CD4-positive, CD25-positive, alpha-beta regulatory T cell (primary cell): ENCODE results near the gene KLHL41. TPM values are rescaled to one million over a fixed set of nuclear protein-coding genes. Genes with fewer than 3 reads are reported as not detected.
"Not testable (repeated sequence)": the region's sequence is repeated elsewhere in the genome, so short reads cannot be mapped to it uniquely, and the experiment has no call there.

Source experiments
- ATAC-seq, 2 donors: fragments of 150-1000 bp; cut with Tn5 transposase; one replicate each; pipeline ENCODE4 v1.10.0; 2021; ENCODE audit warnings: low read depth in 2 of 2, moderate number of reproducible peaks in 2 of 2, moderate library complexity in 1 of 2
- DNase-seq, 3 donors: peaks; one replicate each; pipeline versions ENCODE4 v3.0.0 to v3.0.0-alpha.2; 2012 to 2022; ENCODE audit warnings: mixed read lengths in 1 of 3
- H3K27ac ChIP-seq: one replicate; pipeline ENCODE4 v1.7.0; 2013; ENCODE audit warnings: mild to moderate bottlenecking, low read length; ENCODE audit not compliant: insufficient read depth, poor library complexity, severe bottlenecking
- H3K27me3 ChIP-seq: one replicate; pipeline ENCODE4 v1.7.0; 2013; ENCODE audit warnings: low read length; ENCODE audit not compliant: control insufficient read depth, insufficient read depth
- H3K36me3 ChIP-seq: one replicate; pipeline ENCODE4 v1.7.0; 2013; ENCODE audit warnings: mild to moderate bottlenecking, low read length, moderate library complexity; ENCODE audit not compliant: control insufficient read depth, insufficient read depth
- H3K4me1 ChIP-seq: 2 replicates; pipeline ENCODE4 v1.7.0; 2013; ENCODE audit warnings: mild to moderate bottlenecking, low read length; ENCODE audit not compliant: insufficient read depth, control insufficient read depth, poor library complexity, severe bottlenecking
- H3K4me3 ChIP-seq: one replicate; pipeline ENCODE4 v1.7.0; 2013; ENCODE audit warnings: low read depth, mild to moderate bottlenecking, low read length, moderate library complexity
- H3K9me3 ChIP-seq, 2 experiments: 1 replicate in 1 of 2; 2 replicates in 1 of 2; pipeline ENCODE4 v1.7.0; 2013; ENCODE audit warnings: low read length in 2 of 2, mild to moderate bottlenecking in 1 of 2, moderate library complexity in 1 of 2; ENCODE audit not compliant: control insufficient read depth in 2 of 2
- H3K27ac Mint-ChIP-seq, 3 donors: one replicate each; pipeline ENCODE4 v1.8.0; 2020 to 2022; ENCODE audit warnings: mild to moderate bottlenecking in 3 of 3, mixed read lengths in 3 of 3, moderate library complexity in 2 of 3
- H3K27me3 Mint-ChIP-seq: one replicate; pipeline ENCODE4 v1.8.0; 2022; ENCODE audit warnings: mild to moderate bottlenecking, mixed read lengths
- H3K36me3 Mint-ChIP-seq: one replicate; pipeline ENCODE4 v1.8.0; 2020; ENCODE audit warnings: mixed read lengths
- H3K4me1 Mint-ChIP-seq, 4 donors: one replicate each; pipeline ENCODE4 v1.8.0; 2020 to 2022; ENCODE audit warnings: mixed read lengths in 4 of 4, mild to moderate bottlenecking in 1 of 4
- H3K4me3 Mint-ChIP-seq, 4 donors: one replicate each; pipeline ENCODE4 v1.8.0; 2020 to 2022; ENCODE audit warnings: mild to moderate bottlenecking in 4 of 4, mixed read lengths in 4 of 4, moderate library complexity in 3 of 4
- H3K9me3 Mint-ChIP-seq, 7 donors: one replicate each; pipeline ENCODE4 v1.8.0; 2020 to 2022; ENCODE audit warnings: mixed read lengths in 7 of 7, mild to moderate bottlenecking in 3 of 7, moderate library complexity in 2 of 7
- polyA plus RNA-seq, 4 donors: library from polyadenylated mRNA; unstranded; fragments of 300-500 nt; fragmentation: Illumina TruSeq; gene quantifications; one replicate each; pipeline ENCODE4 v1.2.3, GENCODE V29; 2021
- total RNA-seq: library from RNA; stranded (reverse); gene quantifications from one replicate; pipeline ENCODE4 v1.2.3, GENCODE V29; 2022

KLHL41 gene
- total and polyA plus RNA-seq, 5 donors from 2014 or later: 0.08 TPM; not detected in 4

- H3K27me3 Mint-ChIP-seq: peaks cover under 1% of the 10 kb centered on the region
- no peaks in the 10 kb centered on the region for H3K9me3 Mint-ChIP-seq
- H3K4me3 ChIP-seq: no peak overlapping the region
- H3K9me3 ChIP-seq: no peaks in the 10 kb centered on the region
- no peak overlapping the region for H3K27ac Mint-ChIP-seq
- H3K36me3 Mint-ChIP-seq: peaks cover 4% of the 10 kb centered on the region
- ATAC-seq: no peak
- H3K4me3 Mint-ChIP-seq: no peak overlapping the region
- H3K4me1 ChIP-seq: no peaks in the 10 kb centered on the region
- H3K27ac ChIP-seq: no peak overlapping the region
- H3K4me1 Mint-ChIP-seq: no peaks in the 10 kb centered on the region
- H3K27me3 ChIP-seq: no peaks in the 10 kb centered on the region
- H3K36me3 ChIP-seq: no peaks in the 10 kb centered on the region
- no peak for DNase-seq
Measured at GRCh38 chr2:169510496-169510895, 994 bp downstream of the KLHL41 start.

- no peaks in the 10 kb centered on the region for H3K27me3 ChIP-seq
- no peak overlapping the region for H3K4me3 ChIP-seq
- Mint-ChIP-seq H3K36me3 (peaks cover 4% of the 10 kb centered on the region), H3K27me3 (peaks cover 8% of the 10 kb centered on the region), H3K4me3 (no peak overlapping the region), H3K27ac (no peak overlapping the region), H3K4me1 (no peaks in the 10 kb centered on the region), H3K9me3 (no peaks in the 10 kb centered on the region)
- ATAC-seq (no peak), DNase-seq (no peak)
- no peaks in the 10 kb centered on the region for H3K9me3 ChIP-seq
- no peaks in the 10 kb centered on the region for H3K36me3 ChIP-seq
- H3K27ac ChIP-seq: no peak overlapping the region
- no peaks in the 10 kb centered on the region for H3K4me1 ChIP-seq
Measured at GRCh38 chr2:169511818-169512217, 2.3 kb downstream of the KLHL41 start.

- Mint-ChIP-seq H3K27me3 (peaks cover 8% of the 10 kb centered on the region), H3K9me3 (no peaks in the 10 kb centered on the region), H3K4me3 (no peak overlapping the region), H3K36me3 (peaks cover 4% of the 10 kb centered on the region), H3K27ac (no peak overlapping the region), H3K4me1 (no peaks in the 10 kb centered on the region)
- DNase-seq: no peak
- Histone ChIP-seq H3K4me3 (no peak overlapping the region), H3K27ac (no peak overlapping the region), H3K27me3 (no peaks in the 10 kb centered on the region), H3K36me3 (no peaks in the 10 kb centered on the region), H3K4me1 (no peaks in the 10 kb centered on the region), H3K9me3 (no peaks in the 10 kb centered on the region)
- ATAC-seq: no peak
Measured at GRCh38 chr2:169512525-169512924, 3.0 kb downstream of the KLHL41 start.

- Histone ChIP-seq H3K27ac (no peak overlapping the region), H3K9me3 (no peaks in the 10 kb centered on the region), H3K4me3 (no peak overlapping the region), H3K27me3 (no peaks in the 10 kb centered on the region), H3K36me3 (no peaks in the 10 kb centered on the region), H3K4me1 (no peaks in the 10 kb centered on the region)
- Mint-ChIP-seq H3K27me3 (peaks cover 11% of the 10 kb centered on the region), H3K4me3 (no peak overlapping the region), H3K4me1 (no peaks in the 10 kb centered on the region), H3K36me3 (peaks cover 4% of the 10 kb centered on the region), H3K27ac (no peak overlapping the region), H3K9me3 (no peaks in the 10 kb centered on the region)
- ATAC-seq (no peak), DNase-seq (no peak)
Measured at GRCh38 chr2:169513094-169513493, 3.6 kb downstream of the KLHL41 start.

DNA sequence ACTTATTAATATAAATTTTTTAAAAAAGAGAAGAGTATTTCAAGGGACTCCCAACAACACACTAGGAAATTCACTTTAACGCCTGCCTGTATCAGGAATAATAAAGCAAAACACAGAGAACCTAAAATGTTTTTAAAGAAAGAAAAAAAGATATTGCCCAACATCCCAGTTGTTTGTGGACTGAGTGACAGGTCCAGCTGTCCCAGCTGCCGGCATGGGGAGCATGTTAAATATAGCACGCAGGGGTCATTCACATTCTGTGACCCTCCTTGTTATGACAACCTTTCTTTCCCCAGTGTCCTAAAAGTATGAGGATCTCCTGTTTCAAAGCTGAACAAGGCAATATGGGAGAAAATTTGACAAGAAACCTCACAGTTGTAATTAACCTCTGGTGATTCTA, 4.4 kb downstream of the KLHL41 start:
- H3K27ac ChIP-seq: no peak overlapping the region
- no peak for ATAC-seq
- DNase-seq: no peak
- Mint-ChIP-seq H3K27me3 (peaks cover 13% of the 10 kb centered on the region), H3K4me1 (no peaks in the 10 kb centered on the region), H3K9me3 (no peaks in the 10 kb centered on the region), H3K36me3 (peaks cover 4% of the 10 kb centered on the region), H3K4me3 (no peak overlapping the region), H3K27ac (no peak overlapping the region)
- no peaks in the 10 kb centered on the region for H3K9me3 ChIP-seq
- no peaks in the 10 kb centered on the region for H3K27me3 ChIP-seq
- H3K4me3 ChIP-seq: no peak overlapping the region
- H3K4me1 ChIP-seq: no peaks in the 10 kb centered on the region
- no peaks in the 10 kb centered on the region for H3K36me3 ChIP-seq

DNA sequence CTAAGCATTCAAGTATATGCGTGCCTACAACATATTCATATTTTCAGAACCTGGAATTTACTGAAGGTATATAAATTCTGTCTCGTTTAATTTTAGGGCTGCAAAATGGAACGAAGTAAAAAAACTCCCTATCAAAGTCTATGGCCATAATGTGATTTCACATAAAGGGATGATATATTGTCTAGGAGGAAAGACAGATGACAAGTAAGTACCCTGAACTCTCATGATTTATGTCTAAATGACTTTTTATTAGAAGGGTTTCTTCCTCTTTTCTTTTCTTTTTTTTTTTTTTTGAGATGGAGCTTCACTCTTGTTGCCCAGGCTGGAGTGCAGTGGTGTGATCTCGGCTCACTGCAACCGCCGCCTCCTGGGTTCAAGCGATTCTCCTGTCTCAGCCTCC, 5.3 kb downstream of the KLHL41 start:
- not testable (repeated sequence) for H3K27ac ChIP-seq, H3K36me3 Mint-ChIP-seq, H3K27ac Mint-ChIP-seq, DNase-seq, H3K9me3 Mint-ChIP-seq, H3K4me3 ChIP-seq, H3K9me3 ChIP-seq, H3K36me3 ChIP-seq, ATAC-seq, H3K4me1 ChIP-seq, H3K4me1 Mint-ChIP-seq, H3K4me3 Mint-ChIP-seq, H3K27me3 ChIP-seq
- peaks cover 13% of the 10 kb centered on the region for H3K27me3 Mint-ChIP-seq

- not testable (repeated sequence) for H3K4me3 Mint-ChIP-seq, H3K36me3 Mint-ChIP-seq, H3K27ac Mint-ChIP-seq, DNase-seq, H3K27me3 ChIP-seq, H3K4me1 Mint-ChIP-seq, H3K36me3 ChIP-seq, H3K27ac ChIP-seq, H3K4me3 ChIP-seq, H3K9me3 ChIP-seq, H3K4me1 ChIP-seq, ATAC-seq, H3K9me3 Mint-ChIP-seq
- peaks cover 13% of the 10 kb centered on the region for H3K27me3 Mint-ChIP-seq
Measured at GRCh38 chr2:169516488-169516995, 7.0 kb downstream of the KLHL41 start.

GRCh38 chr2:169520896-169521295, 11.4 kb downstream of the KLHL41 start:
- ATAC-seq: no peak
- H3K27me3 Mint-ChIP-seq: peaks cover 12% of the 10 kb centered on the region

More at GRCh38 chr2:169520896-169521295, 11.4 kb downstream of the KLHL41 start:
- Histone ChIP-seq H3K4me1 (no peaks in the 10 kb centered on the region), H3K27me3 (no peaks in the 10 kb centered on the region), H3K4me3 (no peak overlapping the region), H3K36me3 (no peaks in the 10 kb centered on the region), H3K9me3 (no peaks in the 10 kb centered on the region), H3K27ac (no peak overlapping the region)
- no peak for DNase-seq
- Mint-ChIP-seq H3K36me3 (no peaks in the 10 kb centered on the region), H3K27ac (no peak overlapping the region), H3K4me1 (no peaks in the 10 kb centered on the region), H3K9me3 (no peaks in the 10 kb centered on the region), H3K4me3 (no peak overlapping the region)
